SU-DHL-6 (cell line): Measurements from ENCODE around the gene SIL1.

Source experiments
- H2AFZ ChIP-seq: fragments of 200-600 bp; sonication (generic); 2 replicates; pipeline ENCODE4 v1.6.1; 2014; ENCODE audit warnings: low read depth, mild to moderate bottlenecking, moderate library complexity, mixed read lengths, antibody characterized with exemption, low read length; ENCODE audit not compliant: severe bottlenecking
- H3F3A ChIP-seq: fragments of 200-600 bp; shearing (Covaris generic); 2 replicates; pipeline ENCODE4 v1.6.0; 2016; ENCODE audit warnings: antibody characterized with exemption, mild to moderate bottlenecking; ENCODE audit not compliant: insufficient read depth
- H3K27ac ChIP-seq: fragments of 200-600 bp; sonication (generic); 2 replicates; pipeline ENCODE4 v1.5.1; 2016; ENCODE audit warnings: low read depth, mild to moderate bottlenecking, low read length, moderate library complexity, mixed read lengths
- H3K27me3 ChIP-seq: fragments of 200-600 bp; sonication (generic), shearing (Covaris generic); 2 replicates; pipeline ENCODE4 v1.6.0; 2014; ENCODE audit warnings: mild to moderate bottlenecking, low read length
- H3K36me3 ChIP-seq: fragments of 200-600 bp; sonication (generic); 2 replicates; pipeline ENCODE4 v1.6.1; 2014; ENCODE audit warnings: mild to moderate bottlenecking, low read length, mixed read lengths
- H3K4me2 ChIP-seq: fragments of 300-600, 200-600 bp; shearing (Covaris generic), sonication (generic); 2 replicates; pipeline ENCODE4 v1.6.0; 2014; ENCODE audit warnings: low read length, low read depth, mild to moderate bottlenecking; ENCODE audit not compliant: poor library complexity, severe bottlenecking
- H3K4me3 ChIP-seq: fragments of 200-600 bp; sonication (generic); 2 replicates; pipeline ENCODE4 v1.5.1; 2014; ENCODE audit warnings: antibody characterized with exemption, low read length, mild to moderate bottlenecking, mixed read lengths; ENCODE audit not compliant: insufficient read depth, poor library complexity, severe bottlenecking
- H3K79me2 ChIP-seq: fragments of 200-600 bp; sonication (generic); 2 replicates; pipeline ENCODE4 v1.6.1; 2014; ENCODE audit warnings: mild to moderate bottlenecking, low read length, moderate library complexity; ENCODE audit not compliant: insufficient read depth
- H3K9ac ChIP-seq: fragments of 200-600 bp; sonication (generic); 2 replicates; pipeline ENCODE4 v1.7.0; 2014; ENCODE audit warnings: mild to moderate bottlenecking, low read length
- H3K9me2 ChIP-seq: fragments of 200-600 bp; sonication (generic); replicated peaks from 2 replicates; pipeline ENCODE4 v1.6.1; 2014; ENCODE audit warnings: low read length; ENCODE audit not compliant: insufficient read depth
- H3K9me3 ChIP-seq: fragments of 200-600 bp; sonication (generic); 2 replicates; pipeline ENCODE4 v1.6.1; 2014; ENCODE audit warnings: low read length, mixed read lengths; ENCODE audit not compliant: insufficient read depth
- H4K20me1 ChIP-seq: fragments of 200-600 bp; sonication (generic); 2 replicates; pipeline ENCODE4 v1.6.1; 2014; ENCODE audit warnings: low read depth, mild to moderate bottlenecking, antibody characterized with exemption, low read length, moderate library complexity, mixed read lengths
- CTCF ChIP-seq: fragments of 200-600 bp; sonication (generic); IDR thresholded peaks from one replicate; pipeline ENCODE4 v1.5.1; 2017; ENCODE audit warnings: antibody characterized with exemption, mild to moderate bottlenecking, low read length, moderate library complexity; ENCODE audit not compliant: insufficient read depth, poor library complexity, severe bottlenecking
- EZH2phosphoT487 ChIP-seq: fragments of 200-600 bp; sonication (generic), shearing (Covaris generic); conservative IDR thresholded peaks from 2 replicates; pipeline ENCODE4 v1.6.1; 2018; ENCODE audit warnings: mild to moderate bottlenecking, antibody characterized with exemption, low read length, moderate library complexity, mixed read lengths

The SIL1 gene

GRCh38 chr5:139131062-139131461, 67.1 kb downstream of the SIL1 start:
- no peak overlapping the region for H3K4me2 ChIP-seq
- H3F3A ChIP-seq = no peaks in the 10 kb centered on the region
- H3K9ac ChIP-seq = no peak overlapping the region
- no peak overlapping the region for H3K4me3 ChIP-seq
- H3K27me3 ChIP-seq = no peaks in the 10 kb centered on the region
- no peaks in the 10 kb centered on the region for H3K36me3 ChIP-seq
- H3K79me2 ChIP-seq = no peaks in the 10 kb centered on the region
- no peak overlapping the region for H3K27ac ChIP-seq
- no peaks in the 10 kb centered on the region for H4K20me1 ChIP-seq
- no peak overlapping the region for H2AFZ ChIP-seq
- no peaks in the 10 kb centered on the region for H3K9me3 ChIP-seq
- no peaks in the 10 kb centered on the region for H3K9me2 ChIP-seq
- TF ChIP-seq EZH2phosphoT487 = no peak
- no peak for TF ChIP-seq CTCF

GRCh38 chr5:139130214-139130613, 68.0 kb downstream of the SIL1 start:
- no peaks in the 10 kb centered on the region for H3F3A ChIP-seq
- H3K27me3 ChIP-seq = no peaks in the 10 kb centered on the region
- no peaks in the 10 kb centered on the region for H3K36me3 ChIP-seq
- no peak overlapping the region for H3K27ac ChIP-seq
- no peaks in the 10 kb centered on the region for H3K79me2 ChIP-seq
- no peak overlapping the region for H3K4me2 ChIP-seq
- H4K20me1 ChIP-seq = no peaks in the 10 kb centered on the region
- no peaks in the 10 kb centered on the region for H3K9me3 ChIP-seq
- H3K4me3 ChIP-seq = no peak overlapping the region
- TF ChIP-seq CTCF (no peak), EZH2phosphoT487 (no peak)
- H3K9ac ChIP-seq = no peak overlapping the region
- no peaks in the 10 kb centered on the region for H3K9me2 ChIP-seq
- H2AFZ ChIP-seq = no peak overlapping the region

- no peaks in the 10 kb centered on the region for H3K79me2 ChIP-seq
- no peaks in the 10 kb centered on the region for H4K20me1 ChIP-seq
- no peak for TF ChIP-seq CTCF
- no peak for TF ChIP-seq EZH2phosphoT487
- no peak overlapping the region for H3K27ac ChIP-seq
- no peaks in the 10 kb centered on the region for H3K9me2 ChIP-seq
- no peaks in the 10 kb centered on the region for H3F3A ChIP-seq
- H2AFZ ChIP-seq = no peak overlapping the region
- no peak overlapping the region for H3K9ac ChIP-seq
- H3K4me2 ChIP-seq = no peak overlapping the region
- no peaks in the 10 kb centered on the region for H3K27me3 ChIP-seq
- no peaks in the 10 kb centered on the region for H3K36me3 ChIP-seq
- no peak overlapping the region for H3K4me3 ChIP-seq
- no peaks in the 10 kb centered on the region for H3K9me3 ChIP-seq
Observed at GRCh38 chr5:139126711-139127111, 71.5 kb downstream of the SIL1 start.

GRCh38 chr5:139125991-139126390, 72.2 kb downstream of the SIL1 start:
- Histone ChIP-seq H4K20me1 (no peaks in the 10 kb centered on the region), H3K27me3 (no peaks in the 10 kb centered on the region), H3K9me2 (no peaks in the 10 kb centered on the region), H3K36me3 (no peaks in the 10 kb centered on the region), H2AFZ (no peak overlapping the region), H3K9ac (no peak overlapping the region), H3K4me3 (no peak overlapping the region), H3F3A (no peaks in the 10 kb centered on the region), H3K4me2 (no peak overlapping the region), H3K9me3 (no peaks in the 10 kb centered on the region), H3K27ac (no peak overlapping the region), H3K79me2 (no peaks in the 10 kb centered on the region)
- no peak for TF ChIP-seq CTCF
